Measurements from ENCODE around the gene EPS8L1.
A peak's percentile ranks its signal among the peaks of the same experiment; 100 is the strongest.
"Not testable (repeated sequence)": the region's sequence is repeated elsewhere in the genome, so short reads cannot be mapped to it uniquely, and the experiment has no call there.

The EPS8L1 gene

DNA sequence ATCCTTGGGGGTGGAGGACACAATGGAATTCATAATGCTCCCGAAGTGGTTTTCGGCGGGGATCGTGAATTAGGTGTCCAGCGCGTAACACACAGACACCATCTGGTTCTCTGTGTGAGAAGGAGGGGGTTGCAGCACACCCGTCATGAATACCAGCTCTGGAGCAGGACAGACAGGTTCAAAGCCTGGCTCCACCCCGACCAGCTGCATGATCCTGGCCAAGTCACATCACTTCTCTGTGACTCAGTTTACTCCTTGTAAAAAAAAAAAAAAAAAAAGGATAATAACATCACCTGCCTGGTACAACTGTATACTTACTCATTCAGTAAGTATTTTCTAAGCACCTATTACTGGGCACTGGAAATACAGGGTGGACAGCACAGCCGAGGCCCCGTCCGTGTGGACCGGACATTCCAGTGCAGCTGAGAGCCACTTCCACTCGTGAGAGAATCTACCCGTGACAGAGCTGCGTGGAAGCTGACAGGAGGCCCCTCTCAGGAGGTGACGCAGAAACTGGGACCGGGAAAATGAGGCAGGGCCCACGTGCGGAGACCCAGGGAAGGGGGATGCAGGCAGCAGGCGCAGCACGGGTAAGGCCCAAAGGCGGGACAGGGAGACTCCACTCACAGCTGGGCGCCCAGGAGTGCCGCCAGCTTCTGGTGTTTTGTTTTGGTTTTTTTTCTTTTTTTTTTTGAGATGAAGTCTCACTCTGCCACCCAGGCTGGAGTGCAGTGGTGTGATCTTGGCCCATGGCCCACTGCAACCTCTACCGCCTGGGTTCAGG lies 24.7 kb upstream of the EPS8L1 start:
- no peak for DNase-seq

GRCh38 chr19:55053735-55054134 lies 21.9 kb upstream of the EPS8L1 start:
- no peak for DNase-seq

DNA sequence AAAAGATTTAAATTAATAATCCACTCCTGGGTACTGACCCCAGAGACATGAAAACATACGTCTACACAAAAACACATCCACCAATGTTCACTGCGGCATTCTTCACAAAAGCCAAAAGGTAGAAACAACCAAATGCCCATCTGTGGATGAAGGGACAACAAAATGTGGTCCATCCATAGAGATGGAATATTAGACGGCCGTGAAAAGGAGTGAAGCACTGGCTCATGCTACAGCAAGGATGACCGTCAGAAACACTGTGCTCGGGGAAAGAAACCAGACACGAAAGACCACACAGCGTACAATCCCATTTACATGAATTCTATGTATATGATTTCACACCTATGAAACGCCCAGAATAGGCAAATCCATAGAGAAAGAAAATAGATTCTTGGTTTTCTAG lies 18.8 kb upstream of the EPS8L1 start:
- no peak for DNase-seq

- no peak for DNase-seq
These were observed 16.7 kb upstream of the EPS8L1 start for GRCh38 chr19:55058781-55059610.

DNA sequence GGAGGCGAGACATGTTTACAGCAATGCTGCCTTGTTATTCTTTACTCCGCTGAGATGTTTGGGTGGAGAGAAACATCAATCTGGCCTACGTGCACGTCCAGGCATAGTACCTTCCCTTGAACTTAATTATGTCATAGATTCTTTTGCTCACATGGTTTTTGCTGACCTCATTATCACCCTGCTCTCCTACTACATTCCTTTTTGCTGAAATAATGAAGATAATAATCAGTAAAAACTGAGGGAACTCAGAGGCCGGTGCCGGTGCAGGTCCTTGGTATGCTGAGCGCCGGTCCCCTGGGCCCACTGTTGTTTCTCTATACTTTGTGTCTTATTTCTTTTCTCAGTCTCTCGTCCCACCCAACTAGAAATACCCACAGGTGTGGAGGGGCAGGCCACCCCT lies 15.4 kb upstream of the EPS8L1 start:
- not testable (repeated sequence) for DNase-seq

GRCh38 chr19:55062735-55063491 lies 12.8 kb upstream of the EPS8L1 start, which contains the start of gene RDH13:
RDH13 (minus strand) TSS chr19:55063148; CDS start chr19:55063032, 116 bp downstream.
- peak; percentile 97 for DNase-seq

GRCh38 chr19:55063492-55063843 lies 12.2 kb upstream of the EPS8L1 start:
- DNase-seq = no peak

GRCh38 chr19:55065516-55065915 lies 10.2 kb upstream of the EPS8L1 start:
- DNase-seq = not testable (repeated sequence)

GRCh38 chr19:55066107-55066709 lies 9.5 kb upstream of the EPS8L1 start:
- DNase-seq = no peak

DNA sequence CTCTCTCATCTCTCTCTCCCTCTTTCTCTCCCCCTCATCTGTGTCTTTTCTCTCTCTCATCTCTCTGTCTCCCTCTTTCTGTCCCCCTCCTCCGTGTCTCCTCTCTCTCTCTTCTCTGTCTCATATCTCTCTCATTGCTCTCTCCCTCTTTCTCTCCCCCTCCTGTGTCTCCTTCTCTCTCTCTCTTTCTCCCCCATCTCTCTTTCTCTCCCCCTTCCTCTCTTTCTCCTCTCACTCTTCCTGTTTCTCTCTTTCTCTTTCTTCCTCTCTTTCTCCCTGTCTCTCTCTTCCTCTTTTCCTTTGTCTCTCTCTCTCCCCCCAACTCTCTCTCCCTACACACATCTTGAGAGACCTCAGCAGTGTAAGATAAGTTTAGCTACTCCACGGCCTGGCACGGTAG lies 7.8 kb upstream of the EPS8L1 start:
- DNase-seq = no peak

DNA sequence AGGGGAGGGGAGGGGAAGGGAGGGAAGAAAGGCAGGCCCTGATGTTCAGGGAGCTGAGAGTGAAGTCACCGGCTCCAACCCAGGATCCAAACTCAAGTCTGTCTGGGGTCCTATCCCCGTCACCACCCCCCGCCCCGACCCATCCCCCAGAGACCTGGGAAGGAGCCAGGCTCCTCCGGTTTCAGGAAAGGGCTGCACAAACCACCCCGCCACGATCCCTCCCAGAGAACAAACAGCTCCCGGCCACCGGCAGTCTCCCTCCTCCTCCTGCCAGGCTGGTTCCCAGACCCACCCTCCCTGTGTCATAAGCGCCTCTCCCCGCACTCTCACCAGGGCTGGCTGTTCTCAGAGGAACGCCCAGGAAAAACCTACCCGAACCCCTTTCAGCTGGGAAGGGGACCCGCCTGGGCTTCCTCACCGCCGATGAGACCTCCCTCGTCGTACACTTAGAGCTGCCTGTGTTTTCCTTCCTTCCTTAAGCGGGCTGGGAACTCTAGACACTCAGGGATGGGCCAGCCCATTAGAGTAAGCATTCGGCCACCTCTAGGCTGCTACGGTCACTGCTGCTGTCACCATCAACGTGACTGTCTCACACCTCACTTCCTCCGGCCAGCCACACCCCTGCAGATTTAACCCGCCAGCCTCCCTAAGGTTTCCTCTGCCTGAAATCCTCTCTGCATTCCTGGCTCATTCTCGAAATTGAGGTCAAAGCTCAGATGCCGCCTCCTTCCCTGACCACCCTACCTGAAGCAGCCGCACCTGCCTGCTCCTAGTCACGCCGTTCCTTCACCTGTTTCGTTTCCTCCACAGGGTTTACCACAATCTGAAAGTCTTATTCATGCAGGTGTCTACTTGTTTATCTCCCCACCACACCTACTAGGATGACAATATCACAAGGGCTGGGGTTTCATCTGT lies 6.5 kb upstream of the EPS8L1 start:
- no peak for DNase-seq

DNA sequence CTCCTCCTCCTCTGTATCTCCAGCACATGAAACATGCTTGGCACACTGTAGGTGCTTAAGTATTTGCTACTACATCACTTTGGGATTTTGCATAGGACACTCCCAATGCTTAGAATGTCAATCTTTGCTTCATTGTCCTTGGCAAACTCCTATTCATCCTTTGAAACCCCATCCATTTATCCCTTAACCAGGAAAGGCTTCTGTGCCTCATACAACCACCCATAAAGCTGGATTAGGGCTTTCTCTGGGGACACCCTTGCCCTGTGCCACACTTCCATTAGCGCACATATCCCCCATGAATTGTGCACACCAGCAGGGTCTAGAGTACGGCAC lies 5.8 kb upstream of the EPS8L1 start:
- no peak for DNase-seq

DNA sequence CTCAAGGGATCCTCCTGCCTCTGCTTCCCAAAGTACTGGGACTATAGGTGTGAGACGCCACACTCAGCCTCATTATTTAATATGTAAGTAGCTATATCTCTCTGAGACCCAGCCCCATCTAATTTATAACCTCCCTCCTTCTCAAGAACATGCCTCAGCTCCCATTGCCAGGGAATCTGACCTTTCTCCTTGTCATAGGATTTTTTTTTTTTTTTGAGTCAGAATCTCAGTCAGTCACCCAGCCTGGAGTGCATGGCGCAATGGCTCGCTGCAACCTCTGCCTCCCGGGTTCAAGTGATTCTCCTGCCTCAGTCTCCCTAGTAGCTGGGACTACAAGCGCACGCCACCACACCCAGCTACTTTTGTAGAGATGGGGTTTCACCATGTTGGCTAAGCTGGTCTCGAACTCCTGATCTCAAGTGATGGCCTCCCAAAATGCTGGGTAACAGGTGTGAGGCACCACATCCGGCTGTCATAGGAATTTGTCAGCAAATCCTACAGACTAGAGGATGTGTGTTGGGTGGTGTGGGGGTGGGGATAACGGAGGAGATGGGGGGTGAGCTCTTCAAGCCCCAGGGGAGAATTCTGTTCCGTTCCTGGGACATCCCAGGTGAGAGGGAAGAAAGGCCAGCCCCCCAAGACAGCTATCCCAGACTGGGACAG lies 5.1 kb upstream of the EPS8L1 start:
- no peak for DNase-seq

GRCh38 chr19:55071129-55071502 lies 4.6 kb upstream of the EPS8L1 start:
- DNase-seq = no peak

DNA sequence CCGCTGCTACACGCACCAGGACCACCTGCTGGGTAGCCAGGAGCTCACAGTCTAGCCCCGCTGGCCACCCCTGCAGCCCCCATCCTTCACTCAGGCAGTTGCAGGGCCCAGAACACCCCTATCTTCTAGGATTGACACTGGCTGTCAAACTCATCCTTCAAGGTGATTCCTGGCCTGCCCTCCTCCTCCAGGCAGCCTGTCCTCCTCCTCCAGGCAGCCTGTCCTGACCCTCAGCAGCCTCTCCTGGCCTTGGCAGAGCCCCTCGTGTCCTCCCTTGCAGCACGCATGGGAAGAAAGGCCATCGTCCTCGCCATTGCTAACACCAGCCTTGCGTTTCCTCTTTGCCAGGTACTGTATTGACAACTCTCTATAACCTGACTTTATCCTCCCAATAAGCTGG lies 3.8 kb upstream of the EPS8L1 start:
- no peak for DNase-seq

GRCh38 chr19:55076321-55076720 lies 652 bp downstream of the EPS8L1 start:
- DNase-seq = no peak

DNA sequence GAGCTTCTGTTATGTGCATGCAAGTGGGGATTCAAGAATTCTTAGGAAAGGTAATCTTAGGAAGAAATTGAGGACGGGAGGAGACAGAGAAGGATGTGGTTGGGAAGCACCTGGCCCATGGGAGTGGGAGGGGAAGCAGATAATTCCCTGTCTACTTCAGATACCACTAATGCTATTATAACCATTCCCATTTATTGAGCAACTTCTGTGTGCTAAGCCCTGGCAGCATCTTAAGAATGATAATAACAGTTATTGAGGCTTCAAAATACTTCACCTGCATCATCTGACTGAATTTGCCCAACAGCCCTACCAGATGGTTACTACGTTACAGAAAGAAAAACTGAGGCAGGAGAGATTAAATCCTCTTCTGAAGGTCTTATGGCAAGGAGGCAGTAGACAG lies 1.4 kb downstream of the EPS8L1 start:
- no peak for DNase-seq

GRCh38 chr19:55078996-55079395 lies 3.3 kb downstream of the EPS8L1 start:
- no peak for DNase-seq

GRCh38 chr19:55079400-55080038 lies 3.9 kb downstream of the EPS8L1 start:
- DNase-seq = no peak

DNA sequence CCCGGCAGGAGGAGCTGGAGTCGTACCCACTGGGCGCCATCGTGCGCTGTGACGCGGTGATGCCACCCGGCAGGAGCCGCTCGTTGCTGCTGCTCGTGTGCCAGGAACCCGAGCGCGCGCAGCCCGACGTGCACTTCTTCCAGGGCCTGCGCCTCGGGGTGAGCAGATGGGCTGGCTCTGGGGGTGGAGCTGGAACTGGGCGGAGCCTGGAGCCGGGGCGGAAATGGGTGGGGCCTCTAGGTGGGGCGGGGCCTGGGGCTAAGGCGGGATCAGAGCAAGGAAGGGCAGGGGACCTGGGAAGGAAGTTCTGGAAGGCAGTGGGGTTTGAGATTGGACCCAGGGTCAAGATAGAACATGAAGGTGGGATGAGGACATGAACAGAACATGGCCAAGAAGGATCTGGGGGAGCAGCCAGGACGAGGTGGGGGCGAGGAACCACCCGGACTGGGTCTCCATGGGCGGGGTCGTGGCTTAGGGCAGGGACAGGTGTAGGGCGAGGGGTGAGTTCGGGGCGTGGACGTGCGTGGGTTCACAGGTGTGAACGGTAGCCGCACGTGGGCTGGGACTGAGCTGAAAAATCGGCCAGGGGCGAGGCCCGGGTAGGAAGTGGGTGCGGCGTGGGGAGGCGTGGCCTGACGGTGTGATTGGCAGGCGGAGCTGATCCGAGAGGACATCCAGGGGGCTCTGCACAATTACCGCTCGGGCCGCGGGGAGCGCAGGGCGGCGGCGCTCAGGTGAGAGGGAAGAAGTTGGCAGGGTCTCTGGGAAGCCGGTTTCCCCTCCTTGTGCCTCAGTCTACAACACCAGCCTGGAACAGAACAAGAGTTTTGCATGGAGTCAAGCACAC lies 4.7 kb downstream of the EPS8L1 start:
- peak; percentile 58 for DNase-seq
